ENCODE measurements around the gene RET.

Gene RET

GRCh38 chr10:43044961-43045621 lies 31.8 kb upstream of the RET start:
- DNase-seq (ENCODE audit: low read depth in 2 of 2): no peak

GRCh38 chr10:43045631-43046287 lies 31.1 kb upstream of the RET start:
- DNase-seq (ENCODE audit: low read depth in 2 of 2): no peak

GRCh38 chr10:43046288-43046991 lies 30.4 kb upstream of the RET start:
- no peak for DNase-seq (ENCODE audit: low read depth in 2 of 2)

GRCh38 chr10:43047288-43047970 lies 29.4 kb upstream of the RET start:
- DNase-seq (ENCODE audit: low read depth in 2 of 2): no peak

GRCh38 chr10:43048301-43049051 lies 28.4 kb upstream of the RET start:
- no peak for DNase-seq (ENCODE audit: low read depth in 2 of 2)

- DNase-seq (ENCODE audit: low read depth in 2 of 2): no peak
Measured at GRCh38 chr10:43049081-43049551, 27.8 kb upstream of the RET start.

- no peak for DNase-seq (ENCODE audit: low read depth in 2 of 2)
Measured at GRCh38 chr10:43050011-43050410, 26.9 kb upstream of the RET start.

- DNase-seq (ENCODE audit: low read depth in 2 of 2): no peak
Measured at GRCh38 chr10:43053825-43054224, 23.0 kb upstream of the RET start.

GRCh38 chr10:43054593-43054992 lies 22.3 kb upstream of the RET start:
- no peak for DNase-seq (ENCODE audit: low read depth in 2 of 2)

- DNase-seq (ENCODE audit: low read depth in 2 of 2): no peak
Measured at GRCh38 chr10:43055217-43055616, 21.7 kb upstream of the RET start.

- no peak for DNase-seq (ENCODE audit: low read depth in 2 of 2)
Measured at GRCh38 chr10:43055991-43056567, 20.8 kb upstream of the RET start.

GRCh38 chr10:43056568-43057011 lies 20.3 kb upstream of the RET start:
- no peak for DNase-seq (ENCODE audit: low read depth in 2 of 2)

- no peak for DNase-seq (ENCODE audit: low read depth in 2 of 2)
Measured at GRCh38 chr10:43057231-43057711, 19.6 kb upstream of the RET start.

- no peak for DNase-seq (ENCODE audit: low read depth in 2 of 2)
Measured at GRCh38 chr10:43057831-43058340, 19.0 kb upstream of the RET start.

- no peak for DNase-seq (ENCODE audit: low read depth in 2 of 2)
Measured at GRCh38 chr10:43058716-43059335, 18.0 kb upstream of the RET start.

GRCh38 chr10:43059336-43059720 lies 17.5 kb upstream of the RET start:
- no peak for DNase-seq (ENCODE audit: low read depth in 2 of 2)

- DNase-seq (ENCODE audit: low read depth in 2 of 2): no peak
Measured at GRCh38 chr10:43059828-43060227, 17.0 kb upstream of the RET start.

- DNase-seq (ENCODE audit: low read depth in 2 of 2): no peak
Measured at GRCh38 chr10:43060291-43060690, 16.6 kb upstream of the RET start.

GRCh38 chr10:43061331-43061730 lies 15.5 kb upstream of the RET start:
- DNase-seq (ENCODE audit: low read depth in 2 of 2): no peak

- no peak for DNase-seq (ENCODE audit: low read depth in 2 of 2)
Measured at GRCh38 chr10:43061760-43062159, 15.1 kb upstream of the RET start.

Measured in stimulated activated CD8-positive, alpha-beta memory T cell treated with anti-CD3 and anti-CD28 coated beads, Interleukin-15, amount 100 ng/mL, for 48 hours (primary cell).